NCI-H774 (cell line): Measurements from ENCODE around the gene CNR1.

ENCODE experiments used
- DNase-seq: peaks from one replicate; lab custom pipeline; 2025; lab: John Stamatoyannopoulos, UW

Gene CNR1

DNA sequence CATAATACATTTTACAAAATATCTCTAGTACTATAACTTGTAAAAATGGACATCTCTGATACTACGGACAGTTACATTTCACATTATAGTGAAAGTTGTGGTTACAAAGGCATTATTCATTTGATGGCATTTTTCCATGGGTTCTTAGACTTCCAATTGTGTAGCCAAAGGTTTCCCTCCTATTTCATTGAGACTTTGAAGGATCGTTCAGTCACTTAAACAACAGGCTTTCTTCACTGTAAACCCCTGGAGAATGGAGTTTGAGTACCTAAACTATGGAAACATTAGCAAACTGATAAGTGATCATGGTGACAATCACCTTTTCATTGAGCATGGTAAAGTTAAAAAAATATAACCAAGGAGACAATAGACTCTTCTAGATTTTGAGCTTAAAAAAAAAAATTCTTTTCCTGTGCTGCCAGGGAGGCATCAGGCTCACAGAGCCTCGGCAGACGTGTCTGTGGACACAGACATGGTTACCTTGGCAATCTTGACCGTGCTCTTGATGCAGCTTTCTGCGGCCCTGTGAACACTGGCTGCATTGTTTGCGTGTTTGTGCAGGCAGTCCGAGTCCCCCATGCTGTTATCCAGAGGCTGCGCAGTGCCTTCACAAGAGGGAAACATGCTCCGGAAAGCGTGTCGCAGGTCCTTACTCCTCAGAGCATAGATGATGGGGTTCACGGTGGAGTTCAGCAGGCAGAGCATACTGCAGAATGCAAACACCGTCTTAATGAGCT is 22.6 kb downstream of the CNR1 start:
- no peak for DNase-seq

DNA sequence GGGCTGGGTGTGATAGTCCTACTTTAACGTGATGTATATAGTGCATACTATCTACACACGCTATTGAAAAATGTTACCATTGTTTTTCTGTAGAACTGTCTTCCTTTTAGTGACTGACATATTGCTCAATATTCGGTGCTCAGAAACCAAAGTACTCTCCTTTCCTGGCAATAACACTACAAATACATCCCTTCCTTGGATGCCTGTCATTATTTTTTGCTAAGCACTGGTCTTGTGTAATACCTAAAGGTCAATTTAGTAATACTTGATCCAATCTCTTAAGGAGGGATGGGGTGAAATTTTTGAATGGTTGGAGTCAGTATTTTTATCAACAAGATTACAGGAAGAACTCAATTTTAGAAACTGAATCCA is 23.9 kb downstream of the CNR1 start:
- no peak for DNase-seq

DNA sequence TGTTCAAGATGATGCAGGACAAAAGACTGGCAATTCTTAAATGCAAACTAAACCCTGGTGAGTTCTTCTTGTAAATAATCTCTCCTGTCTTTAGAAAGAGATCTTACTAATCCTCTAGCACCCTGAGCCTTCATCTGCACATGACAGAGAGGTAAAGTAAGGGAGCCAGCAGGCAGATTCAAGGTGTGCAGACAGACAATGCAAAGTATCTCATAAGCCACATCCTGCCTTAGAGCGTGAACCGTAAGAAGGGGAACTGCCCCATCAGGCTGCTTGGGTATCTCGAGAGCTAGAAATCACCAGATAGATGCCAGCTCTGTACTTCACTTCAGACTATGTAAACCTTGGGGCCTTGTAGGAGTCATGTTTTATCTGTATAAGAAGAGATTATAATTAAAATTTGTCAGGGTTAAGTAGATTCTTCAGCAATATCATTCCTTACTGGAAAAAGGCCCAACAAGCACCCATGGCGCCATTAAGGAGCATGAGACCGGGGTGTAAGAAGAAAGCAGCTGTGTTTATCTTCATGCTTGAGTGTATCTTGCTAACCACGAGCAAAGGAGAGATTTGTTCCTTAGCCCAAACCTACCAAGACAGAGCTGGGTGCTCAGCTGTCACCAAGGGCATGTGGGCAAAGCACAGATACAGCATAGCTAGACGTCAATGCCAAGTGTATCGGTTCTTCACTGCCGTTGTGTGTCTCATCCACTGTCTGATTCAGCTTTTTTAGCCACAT is 24.4 kb downstream of the CNR1 start:
- DNase-seq = no peak

DNA sequence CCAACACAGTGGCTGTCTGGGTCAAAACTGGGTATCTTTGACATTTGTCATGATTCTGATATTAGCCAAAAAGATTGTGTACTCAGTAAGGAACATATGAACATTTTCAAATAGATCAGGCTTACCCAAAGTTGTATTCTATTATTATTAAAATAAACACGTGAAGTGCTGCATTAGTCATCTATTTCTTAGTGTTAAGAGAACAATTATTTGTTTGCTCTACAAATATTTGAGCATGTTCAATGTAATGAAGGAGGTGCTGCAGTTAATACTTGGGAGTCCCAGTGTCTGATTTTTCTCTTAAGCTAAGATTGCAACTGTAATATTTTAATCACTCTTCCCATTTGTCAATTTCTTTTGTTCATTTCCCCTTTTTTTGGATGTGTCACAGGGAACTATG is 28.2 kb downstream of the CNR1 start:
- peak; percentile 40 for DNase-seq

DNA sequence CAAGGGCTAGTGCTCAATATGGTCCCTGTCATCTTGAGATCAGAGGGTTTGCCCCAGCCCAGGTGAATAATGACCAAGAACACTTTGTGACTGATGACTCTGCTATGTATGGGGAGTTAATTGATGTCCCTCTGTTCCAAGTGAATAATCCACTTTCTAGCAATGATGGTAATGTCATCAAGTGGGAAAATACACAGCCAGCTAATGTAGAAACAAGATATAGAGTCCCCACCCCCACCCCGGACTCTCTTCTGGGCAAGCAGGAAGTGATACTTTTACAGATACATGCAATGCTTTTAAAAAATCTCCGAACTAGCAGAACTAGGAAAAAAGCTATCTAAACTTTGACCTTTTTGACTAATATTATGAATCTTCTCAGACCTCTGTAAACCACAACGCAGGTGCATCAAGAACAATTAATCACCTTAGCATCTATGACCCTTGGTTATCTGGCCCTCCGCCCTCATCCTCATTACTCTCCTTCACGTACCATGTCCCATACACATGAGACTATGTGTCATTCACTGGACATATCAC is 30.5 kb downstream of the CNR1 start:
- no peak for DNase-seq

DNA sequence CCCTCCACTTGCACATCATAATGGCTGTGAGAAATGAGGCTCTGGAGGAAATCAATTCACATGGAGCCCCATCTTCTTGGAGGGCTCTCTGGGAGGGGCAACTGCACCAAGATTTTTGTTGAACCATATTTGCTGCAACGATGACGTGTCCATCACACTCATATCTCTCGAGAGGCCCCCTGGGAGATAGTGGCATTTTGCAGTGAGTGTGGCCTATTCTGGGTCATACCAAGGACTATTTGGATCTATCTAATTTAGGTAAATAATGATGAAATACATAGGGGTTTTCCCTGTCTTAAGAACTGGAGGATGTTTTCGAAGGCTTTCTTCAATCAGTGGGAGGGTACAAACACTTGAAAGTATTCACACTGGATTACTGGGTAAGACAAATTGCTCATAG is 31.6 kb downstream of the CNR1 start:
- no peak for DNase-seq

DNA sequence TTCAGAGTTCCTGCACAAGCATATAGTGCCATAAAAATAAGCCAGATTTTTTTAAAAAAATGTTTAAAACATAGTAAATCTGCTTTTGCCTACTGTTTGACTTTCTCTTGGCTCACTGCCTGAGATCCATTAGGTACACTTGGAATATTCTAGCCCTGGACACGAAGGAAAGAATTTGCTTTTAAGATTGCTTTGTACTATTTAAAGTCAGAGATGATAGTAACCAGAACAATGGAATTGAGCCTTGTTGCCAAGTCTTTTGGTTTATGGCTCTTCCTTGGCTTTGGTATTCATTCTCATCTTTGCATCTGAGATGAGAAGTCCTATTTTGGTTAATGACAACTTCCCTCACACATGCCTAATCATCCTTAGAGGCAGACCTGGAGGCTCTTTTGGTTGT is 32.4 kb downstream of the CNR1 start:
- DNase-seq = no peak

DNA sequence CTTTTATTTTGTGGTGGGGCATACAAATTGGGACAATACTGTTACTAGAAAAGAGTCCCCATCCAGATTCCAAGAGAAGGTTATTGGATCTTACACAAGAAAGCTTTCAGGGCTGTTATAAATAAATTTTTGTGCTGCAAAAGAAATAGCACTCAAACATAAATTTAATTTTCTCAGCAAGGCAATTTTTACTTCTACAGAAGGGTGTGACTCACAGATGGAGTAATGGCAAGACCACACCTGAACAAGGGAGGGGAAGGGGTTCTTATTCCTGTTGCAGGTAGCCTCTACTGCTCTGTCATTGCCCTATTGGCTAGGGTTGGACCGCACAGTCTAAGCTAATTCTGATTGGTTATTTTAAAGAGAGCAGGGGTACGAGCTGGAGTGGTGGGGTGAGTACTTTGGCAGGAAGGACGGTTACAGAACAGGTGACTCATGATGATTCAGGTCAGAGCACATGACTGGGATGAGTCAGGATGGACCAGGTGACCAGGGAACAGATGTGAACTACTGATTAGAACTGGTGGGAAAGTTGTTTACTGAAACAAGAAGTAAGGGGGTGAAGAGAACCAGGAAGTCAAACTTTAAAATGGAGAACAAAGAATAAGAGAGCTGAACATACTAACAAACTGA is 41.1 kb downstream of the CNR1 start:
- no peak for DNase-seq

DNA sequence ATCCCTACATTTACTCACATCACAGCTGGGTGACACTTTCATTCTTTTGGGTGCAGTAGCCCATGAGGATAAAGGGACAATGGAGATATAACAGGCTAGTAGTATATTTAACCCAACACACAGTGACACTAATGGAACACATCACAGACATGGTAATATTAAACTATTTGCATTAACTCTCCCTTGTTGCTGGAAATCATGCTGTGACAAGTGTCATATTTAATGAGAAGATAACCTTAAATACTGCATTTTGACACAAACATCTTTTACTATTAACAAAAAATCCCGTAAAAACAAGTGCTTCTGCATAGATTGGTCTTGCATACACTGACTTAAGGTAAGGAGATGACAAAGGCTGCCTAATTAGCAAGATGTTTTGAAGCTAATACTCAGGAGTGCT is 45.5 kb downstream of the CNR1 start:
- no peak for DNase-seq

DNA sequence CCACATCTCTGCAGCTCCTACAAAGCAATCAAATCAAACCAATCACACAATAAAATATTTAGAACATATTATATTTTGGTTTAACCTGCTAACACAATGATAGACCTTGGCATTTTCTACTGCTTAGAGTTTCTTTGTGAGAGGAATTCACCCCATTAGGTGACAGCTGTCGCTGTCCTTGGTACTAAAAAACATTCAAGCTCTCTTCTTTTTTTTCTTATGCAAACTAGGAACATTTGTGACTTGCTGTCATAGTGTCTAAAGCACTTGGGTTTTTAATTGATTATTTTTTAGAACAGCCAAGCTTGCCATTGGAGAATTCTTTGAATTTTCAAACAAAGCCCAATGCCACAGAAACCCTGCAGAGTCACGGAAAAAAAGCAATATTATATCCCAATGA is 46.4 kb downstream of the CNR1 start:
- DNase-seq = no peak

DNA sequence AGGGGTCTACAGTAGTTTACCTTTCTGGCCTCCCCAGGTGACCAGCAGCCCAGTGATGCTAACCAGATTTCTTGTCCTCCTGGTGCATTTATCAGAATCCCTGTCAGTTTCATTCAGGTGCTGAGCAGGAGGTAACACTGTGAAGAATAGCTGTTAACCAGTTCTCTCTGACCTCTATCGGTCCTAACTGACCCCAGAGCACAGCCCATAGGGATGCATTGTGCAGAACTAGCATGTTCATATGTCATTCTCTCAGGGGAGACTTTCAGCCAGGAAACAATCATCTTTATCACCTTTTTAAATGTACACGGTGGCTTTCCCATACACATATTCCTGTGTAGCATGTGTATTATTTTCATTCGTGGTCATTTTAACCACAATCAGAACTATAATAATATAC is 49.9 kb downstream of the CNR1 start:
- no peak for DNase-seq

DNA sequence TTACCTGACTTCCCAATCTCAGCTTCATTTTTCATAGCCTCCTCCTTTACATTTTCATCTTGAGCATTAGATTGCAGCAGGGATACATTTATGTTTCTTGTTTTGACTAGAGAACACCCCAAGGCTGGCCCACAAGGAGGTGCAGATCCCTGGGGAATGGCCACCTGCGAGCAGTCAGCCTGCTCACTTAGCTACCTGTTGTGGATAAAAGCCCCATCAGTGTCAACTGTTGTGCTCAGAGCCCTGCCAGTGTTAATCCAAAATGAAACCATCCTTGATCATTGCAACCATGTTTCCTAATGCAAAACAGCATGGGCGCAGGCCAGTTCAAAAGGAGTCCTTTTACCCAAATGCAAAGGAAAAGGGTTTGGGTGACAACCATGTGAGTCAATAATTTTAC is 50.8 kb downstream of the CNR1 start:
- DNase-seq = no peak

DNA sequence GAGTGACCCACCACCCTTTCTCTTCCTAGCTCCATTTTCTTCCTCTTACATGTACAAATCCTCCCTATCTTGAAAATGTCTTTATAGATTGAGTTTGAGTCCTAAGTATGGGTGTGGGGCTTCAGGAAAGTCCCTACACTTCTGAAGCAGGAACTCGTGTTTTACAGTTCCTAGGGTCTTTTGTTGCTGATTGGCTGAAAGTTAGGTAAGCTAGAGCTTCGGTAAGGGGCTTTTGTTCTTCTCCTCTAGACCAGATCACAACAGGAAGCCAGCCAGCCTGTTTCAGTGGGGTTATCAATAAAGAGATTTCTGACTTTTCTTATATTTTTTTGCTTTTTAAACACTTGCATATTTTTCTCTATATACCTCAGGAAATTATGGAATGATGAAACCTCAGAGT is 51.3 kb downstream of the CNR1 start:
- DNase-seq = no peak

DNA sequence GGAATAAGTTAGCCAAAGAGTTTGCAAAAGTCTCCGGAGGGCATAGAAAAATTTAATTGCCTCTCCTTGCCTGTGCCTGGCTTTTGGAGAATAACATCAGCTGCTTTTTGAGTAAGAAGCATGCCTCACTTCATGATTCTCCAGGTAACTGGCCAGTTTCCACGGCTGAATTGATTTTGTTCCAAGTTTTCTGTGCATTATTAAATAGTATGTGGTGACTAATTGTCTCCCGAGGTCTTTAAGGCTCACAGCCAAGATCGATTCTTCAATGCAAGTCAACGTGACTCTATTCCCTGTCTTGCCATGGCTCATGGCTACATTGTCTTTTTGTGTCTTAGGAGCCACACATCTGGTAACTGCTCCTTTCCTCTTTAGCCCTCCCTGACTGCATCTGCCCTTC is 54.2 kb downstream of the CNR1 start:
- no peak for DNase-seq

DNA sequence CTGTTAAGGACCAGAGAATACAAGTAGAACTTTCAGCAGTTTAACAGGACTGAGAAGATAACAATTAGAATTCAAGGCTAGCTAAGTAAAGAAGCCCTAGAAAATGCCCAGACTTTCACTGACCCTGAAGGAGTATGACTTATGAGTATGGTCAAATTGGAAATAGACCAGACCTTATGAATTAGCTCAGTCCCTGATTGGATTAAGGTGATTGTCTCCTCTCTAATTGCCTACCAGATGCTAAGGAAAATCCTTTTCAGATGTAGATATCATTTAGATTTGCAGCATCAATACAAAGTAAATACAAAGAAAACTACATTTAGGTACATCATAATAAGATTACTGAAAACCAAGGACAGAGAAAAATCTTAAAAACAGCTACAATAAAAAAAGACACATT is 58.9 kb downstream of the CNR1 start:
- DNase-seq = no peak

DNA sequence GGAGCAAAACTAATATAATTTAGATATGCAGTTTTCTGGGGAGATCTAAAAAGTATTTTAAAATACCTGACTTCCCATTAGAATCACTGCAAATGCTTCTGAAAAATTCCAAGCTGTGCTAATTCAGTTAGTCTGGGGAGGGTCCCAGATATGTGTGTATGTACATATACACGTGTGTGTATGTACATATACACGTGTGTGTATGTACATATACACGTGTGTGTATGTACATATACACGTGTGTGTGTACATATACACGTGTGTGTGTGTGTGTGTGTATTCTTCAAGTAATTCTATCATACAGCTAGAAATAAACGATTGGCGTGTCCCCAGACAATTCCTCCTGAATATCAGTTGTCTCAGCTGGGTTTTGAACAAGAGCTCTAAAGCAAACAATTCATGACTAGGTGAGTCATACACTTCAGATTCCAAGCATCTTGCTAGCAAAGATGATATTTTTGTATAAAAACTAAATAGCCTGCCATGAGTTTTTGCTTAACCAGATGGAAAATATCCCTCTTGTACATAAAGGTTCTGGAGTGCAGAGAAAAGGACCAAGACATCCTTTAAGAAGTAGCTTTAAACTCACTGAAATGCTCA is 60.3 kb downstream of the CNR1 start:
- DNase-seq = no peak
